Chondrocyte (in vitro differentiated cells): ENCODE measurements around the gene RCL1. TPM values are rescaled to one million over a fixed set of nuclear protein-coding genes. Genes with fewer than 3 reads are reported as not detected.

Experiments used
- DNase-seq: peaks from one replicate; pipeline ENCODE4 v3.0.0; 2021; ENCODE audit warnings: mixed read lengths, low spot score
- H3K27ac Mint-ChIP-seq: one replicate; pipeline ENCODE4 v1.8.0; 2021; ENCODE audit warnings: mild to moderate bottlenecking, moderate library complexity, mixed read lengths; ENCODE audit not compliant: unreplicated experiment
- H3K27me3 Mint-ChIP-seq: 2 replicates; pipeline ENCODE4 v1.8.0; 2021; ENCODE audit warnings: low read depth, mixed read lengths
- H3K36me3 Mint-ChIP-seq: 2 replicates; pipeline ENCODE4 v1.8.0; 2021; ENCODE audit warnings: low read depth, mixed read lengths
- H3K4me1 Mint-ChIP-seq: 2 replicates; pipeline ENCODE4 v1.8.0; 2021; ENCODE audit warnings: low read depth, mild to moderate bottlenecking, mixed read lengths
- H3K4me3 Mint-ChIP-seq: one replicate; pipeline ENCODE4 v1.8.0; 2021; ENCODE audit warnings: mild to moderate bottlenecking, moderate library complexity, mixed read lengths; ENCODE audit not compliant: unreplicated experiment
- H3K9me3 Mint-ChIP-seq: 2 replicates; pipeline ENCODE4 v1.8.0; 2021; ENCODE audit warnings: low read depth, mixed read lengths
- total RNA-seq: library from RNA; stranded (reverse); gene quantifications from 3 replicates; pipeline ENCODE4 v1.2.1, GENCODE V29; 2021
- TF ChIP-seq, protein P1 (sequence below): fragments of 200-600 bp; sonication (generic); IDR thresholded peaks from 2 replicates; pipeline ENCODE4 v1.5.0; 2021; ENCODE audit warnings: antibody characterized with exemption, mild to moderate bottlenecking, moderate library complexity

The RCL1 gene
- total RNA-seq, 1 donor from 2014 or later, result 8.6 TPM

DNA sequence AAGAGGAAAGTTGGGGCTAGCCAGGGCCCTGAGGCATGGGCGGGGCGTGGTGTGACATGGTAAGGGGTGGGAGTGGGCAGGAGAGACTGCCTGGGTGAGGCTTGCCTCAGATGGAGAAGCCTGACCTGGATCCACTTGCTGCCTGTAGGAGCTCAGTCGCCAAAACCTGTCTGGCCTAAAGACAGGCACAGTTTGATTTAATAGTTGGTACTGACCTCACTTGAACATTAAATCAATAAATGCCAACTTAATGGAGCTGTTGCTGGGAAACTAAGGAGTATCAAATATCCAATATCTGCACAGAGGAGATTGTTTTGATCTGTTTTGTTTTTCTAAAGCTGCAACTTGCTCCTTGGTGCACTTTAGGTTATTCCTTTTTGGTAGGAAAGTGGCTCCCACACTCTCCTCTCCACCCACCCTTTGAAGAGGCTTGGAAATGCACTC, 86.4 kb downstream of the RCL1 start:
- DNase-seq, result no peak
- Mint-ChIP-seq H3K9me3 (no peaks in the 10 kb centered on the region), H3K4me1 (no peaks in the 10 kb centered on the region), H3K27ac (no peak overlapping the region), H3K27me3 (no peaks in the 10 kb centered on the region), H3K36me3 (peaks cover 2% of the 10 kb centered on the region), H3K4me3 (no peak overlapping the region)
- TF ChIP-seq, protein P1, sequence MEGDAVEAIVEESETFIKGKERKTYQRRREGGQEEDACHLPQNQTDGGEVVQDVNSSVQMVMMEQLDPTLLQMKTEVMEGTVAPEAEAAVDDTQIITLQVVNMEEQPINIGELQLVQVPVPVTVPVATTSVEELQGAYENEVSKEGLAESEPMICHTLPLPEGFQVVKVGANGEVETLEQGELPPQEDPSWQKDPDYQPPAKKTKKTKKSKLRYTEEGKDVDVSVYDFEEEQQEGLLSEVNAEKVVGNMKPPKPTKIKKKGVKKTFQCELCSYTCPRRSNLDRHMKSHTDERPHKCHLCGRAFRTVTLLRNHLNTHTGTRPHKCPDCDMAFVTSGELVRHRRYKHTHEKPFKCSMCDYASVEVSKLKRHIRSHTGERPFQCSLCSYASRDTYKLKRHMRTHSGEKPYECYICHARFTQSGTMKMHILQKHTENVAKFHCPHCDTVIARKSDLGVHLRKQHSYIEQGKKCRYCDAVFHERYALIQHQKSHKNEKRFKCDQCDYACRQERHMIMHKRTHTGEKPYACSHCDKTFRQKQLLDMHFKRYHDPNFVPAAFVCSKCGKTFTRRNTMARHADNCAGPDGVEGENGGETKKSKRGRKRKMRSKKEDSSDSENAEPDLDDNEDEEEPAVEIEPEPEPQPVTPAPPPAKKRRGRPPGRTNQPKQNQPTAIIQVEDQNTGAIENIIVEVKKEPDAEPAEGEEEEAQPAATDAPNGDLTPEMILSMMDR, result no peak

DNA sequence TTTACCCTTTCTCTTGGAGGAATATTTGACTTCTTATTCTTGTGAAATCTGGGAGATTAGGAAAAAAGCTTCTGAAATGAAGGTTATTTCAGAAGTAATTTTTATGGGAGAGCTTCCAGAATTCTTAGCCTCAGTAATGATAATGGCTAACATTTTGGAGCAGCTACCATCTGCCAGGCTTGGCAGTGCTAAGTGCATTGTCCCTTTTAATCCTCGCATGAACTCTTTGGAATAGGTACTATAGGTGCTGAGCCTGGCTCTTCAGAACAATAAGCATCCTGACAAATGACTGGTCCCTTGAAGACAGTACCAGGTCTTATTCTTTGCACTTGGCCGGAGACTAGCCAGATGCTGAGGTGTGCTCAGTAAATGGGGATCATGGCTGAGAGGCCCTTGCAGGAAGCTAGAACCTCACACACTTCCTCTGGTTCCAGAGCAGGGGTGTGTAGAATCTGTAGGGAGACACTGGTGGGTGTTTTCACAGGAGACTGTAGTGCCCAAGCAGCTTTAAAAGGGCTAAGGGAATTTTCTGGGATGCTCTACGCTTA, 90.7 kb downstream of the RCL1 start:
- Mint-ChIP-seq H3K9me3 (no peaks in the 10 kb centered on the region), H3K27ac (no peak overlapping the region), H3K4me3 (no peak overlapping the region), H3K36me3 (no peaks in the 10 kb centered on the region), H3K27me3 (no peaks in the 10 kb centered on the region), H3K4me1 (peaks cover 7% of the 10 kb centered on the region)
- TF ChIP-seq, protein P1, result no peak
- DNase-seq, result no peak

DNA sequence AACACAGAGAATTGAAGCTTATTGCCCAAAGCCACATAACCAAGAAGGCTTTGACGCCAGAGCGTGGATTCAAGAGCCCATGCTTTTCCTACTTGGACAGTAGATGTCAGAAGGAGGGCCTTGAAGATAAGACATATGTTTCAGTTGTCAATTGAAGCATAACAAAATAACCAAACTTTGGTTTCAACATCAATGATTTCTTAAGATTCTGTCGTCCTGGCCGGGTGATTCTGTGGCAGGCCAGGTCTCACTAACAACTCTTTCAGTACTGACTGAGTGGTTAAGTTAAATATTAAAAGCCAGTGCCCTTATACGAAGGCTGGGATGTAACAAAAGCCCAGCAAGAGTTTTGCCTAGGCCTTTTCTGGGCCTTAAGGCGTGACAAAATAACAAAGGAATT, 94.0 kb downstream of the RCL1 start:
- Mint-ChIP-seq H3K9me3 (peaks cover 2% of the 10 kb centered on the region), H3K36me3 (no peaks in the 10 kb centered on the region), H3K27me3 (no peaks in the 10 kb centered on the region), H3K4me1 (peaks cover 7% of the 10 kb centered on the region), H3K4me3 (no peak overlapping the region), H3K27ac (no peak overlapping the region)
- no peak for DNase-seq
- TF ChIP-seq, protein P1, result no peak

DNA sequence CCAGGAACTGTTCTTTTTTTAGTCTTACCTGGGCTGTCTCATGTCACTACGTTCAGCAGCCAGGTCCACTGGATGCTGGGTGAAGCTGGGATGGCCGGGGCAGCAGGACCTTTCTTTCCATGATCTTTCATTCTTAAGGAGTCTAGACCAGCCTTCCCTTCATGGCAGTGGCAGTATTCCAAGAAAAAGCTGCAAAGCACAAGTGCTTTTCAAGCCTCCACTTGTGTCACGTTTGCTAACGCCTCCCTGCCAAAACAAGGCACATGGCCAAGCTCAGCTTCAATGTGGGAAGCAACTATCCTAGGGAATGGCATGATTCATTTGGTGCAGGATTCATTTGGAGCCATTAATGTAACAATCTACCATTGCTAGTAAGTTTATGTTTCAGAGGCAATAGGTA, 94.8 kb downstream of the RCL1 start:
- TF ChIP-seq, protein P1, result no peak
- DNase-seq, result no peak
- H3K27me3 Mint-ChIP-seq, result no peaks in the 10 kb centered on the region
- H3K27ac Mint-ChIP-seq, result peak overlapping the region; percentile 1
- H3K36me3 Mint-ChIP-seq, result no peaks in the 10 kb centered on the region
- H3K4me3 Mint-ChIP-seq, result no peak overlapping the region
- H3K4me1 Mint-ChIP-seq, result peaks cover 7% of the 10 kb centered on the region
- H3K9me3 Mint-ChIP-seq, result peaks cover 6% of the 10 kb centered on the region

DNA sequence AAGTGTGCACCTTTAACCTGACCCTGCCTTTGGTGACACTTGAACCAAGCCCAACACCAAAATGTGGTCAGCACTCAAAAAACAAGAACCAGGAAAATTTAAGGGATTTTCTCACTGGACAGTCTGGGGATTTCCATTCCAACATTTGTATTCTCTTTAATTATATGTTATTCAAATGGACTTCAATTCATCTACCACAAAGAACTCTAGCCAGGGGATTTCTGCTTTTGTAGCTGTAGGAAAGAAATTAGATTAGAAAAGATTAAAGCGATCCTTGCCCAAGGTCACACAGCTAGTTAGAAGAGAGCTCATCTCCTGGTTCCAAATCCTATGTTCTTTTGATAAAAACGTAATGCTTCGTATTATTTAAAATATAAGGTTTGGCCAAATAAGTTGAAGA, 97.5 kb downstream of the RCL1 start:
- no peak overlapping the region for H3K27ac Mint-ChIP-seq
- no peak overlapping the region for H3K4me3 Mint-ChIP-seq
- H3K9me3 Mint-ChIP-seq, result peaks cover 7% of the 10 kb centered on the region
- TF ChIP-seq, protein P1, result no peak
- H3K27me3 Mint-ChIP-seq, result no peaks in the 10 kb centered on the region
- peaks cover 13% of the 10 kb centered on the region for H3K4me1 Mint-ChIP-seq
- DNase-seq, result no peak
- H3K36me3 Mint-ChIP-seq, result no peaks in the 10 kb centered on the region
